ENCODE data around the gene SPATA6L.

- peak; percentile 59 to 82 (median 69) for TF ChIP-seq CTCF (IDR thresholded peaks at IDR 0.05)
- peak in 1 of 2 donors; percentile 100 for TF ChIP-seq POLR2A (IDR thresholded peaks at IDR 0.05)
Observed at GRCh38 chr9:4679268-4680172, 13.2 kb upstream of the SPATA6L start, which contains the start of gene CDC37L1.

All from thyroid gland (tissue), 4 donors.